Measurements from ENCODE around the gene ID3. TPM values are rescaled to one million over a fixed set of nuclear protein-coding genes. Genes with fewer than 3 reads are reported as not detected.

Gene ID3
- total and polyA plus RNA-seq, 2 of the 8 experiments (the other 6 are each of a cell fraction or from before 2014, with no cell fraction given), result 240 to 304 TPM

GRCh38 chr1:23514111-23514679, 45.1 kb downstream of the ID3 start (continued):
- TF ChIP-seq TBP (IDR thresholded peaks at IDR 0.05; ENCODE audit: low read depth, low read length) (no peak), NANOG (IDR thresholded peaks at IDR 0.05; ENCODE audit: insufficient read depth, low read depth, low read length, poor library complexity, severe bottlenecking) (no peak), YY1 (IDR thresholded peaks at IDR 0.05; ENCODE audit: low read depth, low read length) (no peak), SUZ12 (IDR thresholded peaks at IDR 0.05; ENCODE audit: low read length) (no peak), TEAD4 (IDR thresholded peaks at IDR 0.05; ENCODE audit: low read depth, low read length) (no peak)
- TF ChIP-seq, protein P1, sequence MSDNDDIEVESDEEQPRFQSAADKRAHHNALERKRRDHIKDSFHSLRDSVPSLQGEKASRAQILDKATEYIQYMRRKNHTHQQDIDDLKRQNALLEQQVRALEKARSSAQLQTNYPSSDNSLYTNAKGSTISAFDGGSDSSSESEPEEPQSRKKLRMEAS (IDR thresholded peaks at IDR 0.05), result no peak

All from H1 (cell line).